GM12872 (cell line): ENCODE data around the gene WNT4.

Source experiments
- CTCF ChIP-seq: IDR thresholded peaks from 3 replicates; pipeline ENCODE4 v1.5.1; 2011; ENCODE audit warnings: low read depth, mild to moderate bottlenecking, low read length, moderate library complexity; ENCODE audit not compliant: insufficient read depth

The WNT4 gene

GRCh38 chr1:22171951-22172715 lies 29.2 kb upstream of the WNT4 start:
- TF ChIP-seq CTCF: no peak

GRCh38 chr1:22169816-22170215 lies 26.9 kb upstream of the WNT4 start:
- TF ChIP-seq CTCF: no peak

GRCh38 chr1:22168412-22168973 lies 25.6 kb upstream of the WNT4 start:
- TF ChIP-seq CTCF: no peak

GRCh38 chr1:22166439-22166838 lies 23.5 kb upstream of the WNT4 start:
- TF ChIP-seq CTCF: no peak

- TF ChIP-seq CTCF: no peak
Observed at GRCh38 chr1:22164841-22165808, 22.2 kb upstream of the WNT4 start.

GRCh38 chr1:22163564-22163963 lies 20.7 kb upstream of the WNT4 start:
- TF ChIP-seq CTCF: no peak

GRCh38 chr1:22163137-22163536 lies 20.2 kb upstream of the WNT4 start:
- TF ChIP-seq CTCF: no peak
